K562 (cell line): ENCODE results near the gene CPE.

Experiments used
- L3MBTL2 ChIP-seq: fragments of 450-650 bp; IDR thresholded peaks from 2 replicates; pipeline ENCODE4 v1.6.1; 2016; ENCODE audit warnings: mild to moderate bottlenecking, moderate library complexity
- POLR2AphosphoS5 ChIP-seq: IDR thresholded peaks from 2 replicates; pipeline ENCODE4 v1.6.1; 2011; ENCODE audit warnings: mild to moderate bottlenecking, low read depth, low read length, moderate library complexity; ENCODE audit not compliant: control insufficient read depth, insufficient read depth

GRCh38 chr4:165404696-165405095 is 25.9 kb downstream of the CPE start:
- TF ChIP-seq POLR2AphosphoS5, result no peak
- no peak for TF ChIP-seq L3MBTL2
